GM18867 (cell line): ENCODE results near the gene DTYMK.
"Not testable (repeated sequence)": the region's sequence is repeated elsewhere in the genome, so short reads cannot be mapped to it uniquely, and the experiment has no call there.

Experiments
- ATAC-seq: cut with Tn5 transposase; IDR thresholded peaks from one replicate; pipeline ENCODE4 v1.9.1; 2021; ENCODE audit warnings: mild to moderate bottlenecking, moderate library complexity; ENCODE audit not compliant: unreplicated experiment

Gene DTYMK

DNA sequence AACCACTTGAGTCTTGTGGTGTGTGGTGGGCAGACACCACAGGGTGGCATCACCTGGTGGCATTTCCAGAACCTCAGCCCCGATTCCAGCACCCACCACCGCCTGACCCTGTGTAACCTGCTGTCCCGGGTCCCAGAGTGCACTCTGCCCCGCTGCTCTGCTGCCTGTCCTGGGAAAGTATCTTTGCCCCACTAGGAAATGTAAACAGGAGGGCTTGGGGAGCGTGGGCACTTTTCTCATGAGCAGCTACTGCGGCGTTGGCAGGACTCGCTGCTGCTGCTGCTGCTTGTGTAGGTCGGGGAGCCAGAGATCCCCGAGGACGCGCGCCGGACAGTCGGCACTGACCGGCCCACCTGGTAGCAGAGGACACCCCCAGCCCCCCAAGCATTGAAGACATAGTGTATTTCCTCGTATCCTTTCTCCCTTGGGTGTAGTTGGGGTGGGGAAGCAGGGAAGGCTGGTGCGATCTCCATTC is 13.4 kb downstream of the DTYMK start:
- no peak for ATAC-seq

DNA sequence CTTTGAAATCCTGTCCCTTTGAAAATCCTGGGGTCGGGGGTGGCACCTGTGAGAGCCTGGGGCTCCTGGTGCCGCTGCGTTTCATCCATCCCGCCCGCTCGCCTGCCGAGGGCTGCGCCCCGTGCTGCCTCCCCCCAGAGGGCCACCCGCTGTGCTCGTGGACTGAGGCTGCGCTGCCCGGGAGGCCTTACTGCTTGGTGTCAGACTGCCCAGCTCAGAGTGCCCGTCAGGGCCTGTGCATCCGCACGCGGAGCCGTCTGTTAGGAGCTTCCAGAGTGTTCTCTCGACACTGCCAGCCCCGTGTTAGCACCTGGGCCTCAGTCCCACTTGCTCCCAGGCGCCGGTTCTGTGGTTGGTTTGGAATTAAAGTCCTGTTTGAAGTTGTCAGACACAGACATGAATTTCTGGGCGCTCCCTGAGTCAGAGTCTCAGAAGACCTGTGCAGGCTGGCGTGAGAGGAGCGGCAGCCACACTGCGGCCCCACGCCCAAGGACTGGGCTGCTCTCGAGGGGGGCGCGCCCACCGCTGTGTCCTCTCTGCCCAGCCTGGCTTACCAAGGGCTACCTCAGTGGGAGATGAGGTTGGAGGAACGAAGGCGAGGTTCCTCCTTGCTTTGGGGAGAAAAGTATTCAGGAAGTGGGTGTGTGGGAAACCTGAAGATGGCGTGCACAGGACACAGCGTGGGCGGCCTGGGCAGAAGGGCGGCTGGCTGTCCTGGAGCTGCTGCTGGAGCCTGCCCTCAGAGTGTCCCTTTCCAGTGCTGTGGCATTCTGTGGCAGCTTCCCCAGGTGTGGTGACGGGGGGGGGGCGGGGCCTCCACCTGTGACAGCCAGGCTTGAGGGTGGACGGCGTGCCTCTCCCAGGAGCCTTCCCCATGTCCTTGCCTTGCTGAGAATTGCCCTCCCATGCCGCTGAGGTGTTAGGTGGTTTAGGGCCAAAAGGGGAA is 14.1 kb downstream of the DTYMK start:
- no peak for ATAC-seq

DNA sequence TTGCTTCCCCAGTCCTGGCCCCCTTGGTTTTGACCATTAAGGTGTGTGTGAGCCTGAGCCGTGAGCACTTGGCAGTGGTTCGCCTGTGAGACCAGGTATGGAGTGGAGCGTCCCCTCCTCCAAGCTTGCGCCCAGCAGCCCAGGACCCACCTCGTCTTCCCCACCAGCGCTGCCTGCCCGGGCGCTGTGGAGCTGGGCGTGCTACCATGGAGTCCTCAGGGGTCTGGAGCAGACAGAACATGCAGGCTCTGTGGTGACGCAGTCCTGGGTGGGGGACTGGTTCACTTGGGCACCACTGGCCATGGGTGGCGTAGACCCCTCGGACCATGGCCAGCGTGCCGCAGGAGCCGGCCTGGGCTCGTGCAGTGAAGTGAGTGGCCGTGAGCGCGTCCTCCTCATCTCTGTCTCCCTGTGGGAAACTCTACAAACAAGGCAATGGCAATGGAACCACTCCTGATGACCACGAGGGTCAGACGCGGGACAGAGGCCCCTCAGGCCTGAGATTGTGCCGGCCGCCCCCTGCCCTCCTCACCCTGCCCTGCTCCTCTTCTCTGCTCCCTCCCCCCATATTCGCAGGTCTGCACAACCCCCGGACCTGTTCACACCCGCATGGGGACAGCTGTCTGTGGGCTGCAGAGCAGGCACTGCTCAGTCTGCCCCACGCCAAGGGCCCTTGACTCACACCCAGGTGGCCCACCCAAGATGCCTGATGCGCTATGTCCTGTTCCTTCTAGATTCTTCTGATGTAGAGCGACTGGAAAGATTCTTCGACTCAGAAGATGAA is 15.0 kb downstream of the DTYMK start:
- ATAC-seq = no peak

DNA sequence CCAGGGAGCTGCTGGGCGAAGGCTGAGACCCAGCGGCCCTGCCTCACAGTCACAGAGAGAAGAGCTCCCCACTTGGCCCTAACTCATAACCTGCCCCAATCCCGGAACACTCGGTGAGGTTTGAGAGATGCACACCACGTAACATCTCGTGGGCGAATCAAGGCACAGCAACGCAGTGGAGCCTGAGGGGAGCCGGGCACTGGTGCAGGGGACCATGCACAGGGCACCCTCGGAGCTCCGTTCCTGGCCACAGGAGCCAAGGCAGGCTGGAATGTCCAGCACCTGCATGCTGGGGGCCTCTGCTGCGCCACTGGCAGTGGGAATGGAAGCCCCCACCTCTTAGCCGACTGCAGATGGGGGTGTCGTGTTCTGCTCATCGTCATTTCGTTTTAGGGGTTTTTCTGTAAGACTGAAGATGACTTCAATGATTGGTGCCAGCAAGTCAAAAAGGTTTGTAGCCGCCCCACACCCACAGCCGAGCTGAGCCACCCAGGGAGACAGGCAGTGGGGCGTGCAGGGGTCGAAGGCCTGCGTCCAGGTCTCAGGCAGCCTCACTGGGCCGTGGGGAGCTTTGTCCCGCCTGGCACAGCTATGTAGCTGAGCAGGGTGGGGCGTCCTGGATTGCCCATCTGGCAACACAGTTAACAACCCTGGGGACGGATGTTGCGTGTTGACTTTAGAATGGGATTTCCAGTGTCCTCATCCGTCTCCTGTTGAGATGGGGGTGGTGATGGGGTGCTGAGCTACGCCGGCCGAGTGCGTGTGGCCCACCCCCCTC is 16.1 kb downstream of the DTYMK start:
- no peak for ATAC-seq

DNA sequence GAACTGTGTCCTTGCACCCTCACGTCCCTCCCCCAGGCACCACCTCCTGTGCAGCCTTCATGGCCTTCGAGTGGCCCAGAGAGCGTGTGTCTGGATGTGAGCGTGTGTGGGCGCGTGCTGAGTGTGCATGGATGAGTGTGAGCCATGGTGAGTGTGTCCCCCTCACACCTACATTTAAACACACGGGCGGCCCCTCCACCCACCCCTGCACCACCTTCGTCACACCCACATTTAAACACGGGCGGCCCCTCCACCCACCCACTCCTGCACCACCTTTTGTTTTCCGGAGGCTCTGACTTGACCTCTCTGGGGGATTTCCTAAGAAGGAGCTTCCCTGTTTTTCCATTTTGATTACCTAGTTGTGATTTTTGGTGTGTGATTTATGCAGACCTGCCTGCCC is 17.8 kb downstream of the DTYMK start:
- no peak for ATAC-seq

DNA sequence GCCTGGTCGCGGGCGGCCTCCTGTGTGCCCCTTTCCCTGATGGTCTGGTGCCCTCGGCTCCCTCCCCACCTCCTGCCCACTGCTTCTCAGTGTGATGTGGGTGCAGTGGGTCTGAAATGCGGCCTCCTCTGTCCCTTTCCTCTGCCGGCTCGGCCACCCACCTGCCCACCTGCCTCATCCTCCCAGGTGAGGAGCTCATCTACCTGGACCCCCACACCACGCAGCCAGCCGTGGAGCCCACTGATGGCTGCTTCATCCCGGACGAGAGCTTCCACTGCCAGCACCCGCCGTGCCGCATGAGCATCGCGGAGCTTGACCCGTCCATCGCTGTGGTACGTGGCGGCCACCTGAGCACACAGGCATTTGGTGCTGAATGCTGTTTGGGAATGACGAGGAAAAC is 18.3 kb downstream of the DTYMK start:
- no peak for ATAC-seq

DNA sequence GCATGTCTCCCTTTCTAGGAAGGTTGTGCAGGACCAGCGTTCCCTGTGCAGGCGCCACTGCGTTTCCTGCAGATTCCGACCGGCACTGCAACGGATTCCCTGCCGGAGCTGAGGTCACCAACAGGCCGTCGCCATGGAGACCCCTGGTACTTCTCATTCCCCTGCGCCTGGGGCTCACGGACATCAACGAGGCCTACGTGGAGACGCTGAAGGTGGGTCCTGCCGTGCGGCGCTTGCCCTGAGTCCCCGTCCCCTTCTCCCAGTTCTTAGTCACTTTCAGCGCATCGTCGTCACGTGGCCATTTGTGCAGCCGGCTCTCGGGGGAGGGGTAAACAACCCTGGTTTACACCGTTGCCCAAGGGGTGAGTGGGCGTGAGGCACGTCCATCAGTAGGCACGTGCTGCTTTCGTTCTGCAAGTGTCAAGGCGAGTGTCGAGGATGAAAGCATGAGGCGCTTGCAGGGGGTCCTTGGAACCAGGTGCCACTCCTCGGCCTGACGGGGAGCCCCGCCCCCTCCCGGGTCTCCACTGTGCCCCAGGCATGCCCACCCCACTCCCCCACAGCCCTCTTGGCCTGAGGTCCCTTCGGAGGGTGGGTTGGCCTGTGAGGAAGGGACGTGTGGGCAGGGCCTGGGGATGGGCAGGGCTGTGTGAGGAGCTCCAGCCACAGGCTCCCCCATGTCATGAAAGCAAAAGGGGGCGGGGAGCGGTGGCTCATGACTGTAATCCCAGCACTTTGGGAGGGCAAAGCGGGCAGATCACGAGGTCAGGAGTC is 19.8 kb downstream of the DTYMK start:
- no peak for ATAC-seq

DNA sequence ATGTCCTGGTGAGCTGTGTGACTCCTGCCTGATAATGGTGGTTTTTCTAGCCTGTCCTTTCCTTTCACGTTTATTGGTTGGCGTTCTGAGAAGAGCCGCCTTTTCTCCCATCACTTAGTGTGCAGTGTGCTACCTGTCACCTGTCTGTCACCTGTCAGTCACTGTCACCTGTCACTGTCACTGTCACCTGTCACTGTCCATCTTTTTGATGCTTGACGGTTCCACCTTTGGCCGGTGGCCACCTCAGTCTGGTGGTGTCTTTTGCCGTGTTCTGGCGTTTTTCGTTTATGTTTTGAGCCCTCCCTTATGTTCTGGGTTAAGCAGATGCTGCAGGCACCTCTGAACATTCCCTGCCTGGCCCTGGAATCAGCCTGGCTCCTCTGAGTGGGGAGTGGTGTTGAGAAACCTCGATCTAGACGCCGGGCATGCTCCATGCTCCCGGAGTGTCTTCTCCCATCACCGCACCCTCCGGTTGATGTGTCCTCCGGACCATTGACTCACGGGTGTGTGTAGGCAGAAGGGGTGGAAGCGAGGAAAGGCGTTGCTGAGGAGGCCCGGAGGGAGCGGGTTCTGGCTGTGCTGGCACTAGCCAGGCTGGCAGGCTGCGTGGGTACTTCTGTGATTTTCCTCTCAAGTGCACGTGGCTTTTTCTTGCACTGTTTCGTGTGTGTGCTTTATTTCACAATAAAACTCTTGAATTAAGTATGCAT is 20.7 kb downstream of the DTYMK start:
- ATAC-seq = no peak

DNA sequence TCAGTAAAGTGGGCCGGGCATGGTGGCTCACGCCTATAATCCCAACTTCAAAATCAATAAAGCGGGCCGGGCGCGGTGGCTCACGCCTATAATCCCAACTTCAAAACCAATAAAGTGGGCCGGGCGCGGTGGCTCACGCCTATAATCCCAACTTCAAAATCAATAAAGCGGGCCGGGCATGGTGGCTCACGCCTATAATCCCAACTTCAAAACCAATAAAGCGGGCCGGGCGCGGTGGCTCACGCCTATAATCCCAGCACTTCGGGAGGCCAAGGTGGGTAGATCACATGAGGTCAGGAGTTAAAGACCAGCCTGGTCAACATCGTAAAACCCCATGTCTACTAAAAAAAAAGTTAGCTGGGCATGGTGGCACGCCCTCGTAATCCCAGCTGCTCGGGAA is 23.9 kb downstream of the DTYMK start:
- not testable (repeated sequence) for ATAC-seq

DNA sequence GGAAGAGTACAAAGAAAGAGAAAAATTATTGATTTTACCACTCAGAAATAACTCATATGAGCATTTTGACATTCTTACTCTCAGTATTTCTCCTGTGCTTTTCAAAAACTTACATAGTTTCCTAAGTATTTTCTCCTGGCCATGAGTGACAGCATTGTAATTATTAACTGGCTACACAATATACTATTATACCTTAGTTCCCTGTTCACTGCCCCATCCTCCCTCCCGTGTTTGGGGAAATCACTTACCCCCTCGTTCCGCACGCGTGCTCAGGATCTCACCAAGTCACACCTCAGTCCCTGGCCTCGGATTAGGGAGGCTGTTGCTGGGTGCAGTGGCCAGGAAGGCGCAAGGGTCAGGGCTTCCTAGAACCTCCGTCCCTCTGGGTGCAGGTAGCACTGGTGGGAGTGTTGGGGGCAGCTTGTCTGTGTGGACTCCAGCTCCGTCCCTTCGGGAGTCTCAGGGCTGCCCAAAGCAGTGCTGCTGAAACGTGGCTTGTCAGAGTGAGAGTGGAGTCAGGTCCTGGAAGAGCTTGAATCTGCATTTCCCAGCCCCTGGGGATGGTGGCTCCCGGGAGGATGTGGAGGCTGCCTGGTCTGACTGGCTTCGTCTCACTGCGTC is 25.9 kb downstream of the DTYMK start:
- ATAC-seq = no peak

DNA sequence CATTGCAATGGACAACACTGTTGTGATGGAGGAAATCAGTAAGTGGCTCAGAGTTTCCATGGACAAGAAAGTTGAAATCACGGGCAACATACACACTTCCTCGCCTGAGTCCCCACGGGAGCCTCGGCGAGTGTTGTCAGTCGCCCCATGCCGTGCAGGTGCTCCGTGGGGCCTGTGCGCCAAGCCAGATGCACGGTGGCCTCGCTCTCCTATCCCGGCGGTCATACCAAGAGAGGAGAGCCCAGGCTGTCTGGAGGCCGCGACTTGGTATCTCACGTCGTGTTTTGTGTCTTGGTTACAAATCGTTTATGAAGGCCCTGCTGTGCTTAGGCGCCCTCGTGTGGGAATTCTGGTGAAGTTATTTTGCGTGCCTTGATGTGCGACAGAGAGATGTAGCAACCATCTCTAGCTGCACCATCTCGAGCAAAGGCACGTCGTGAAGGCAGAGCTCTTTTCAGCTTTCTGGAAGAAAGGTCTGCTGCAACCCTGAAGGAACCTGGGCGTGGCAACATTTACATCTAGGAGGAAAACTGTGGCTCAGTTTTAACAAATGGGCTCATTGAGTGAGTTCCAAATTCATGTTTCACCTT is 27.4 kb downstream of the DTYMK start:
- no peak for ATAC-seq

DNA sequence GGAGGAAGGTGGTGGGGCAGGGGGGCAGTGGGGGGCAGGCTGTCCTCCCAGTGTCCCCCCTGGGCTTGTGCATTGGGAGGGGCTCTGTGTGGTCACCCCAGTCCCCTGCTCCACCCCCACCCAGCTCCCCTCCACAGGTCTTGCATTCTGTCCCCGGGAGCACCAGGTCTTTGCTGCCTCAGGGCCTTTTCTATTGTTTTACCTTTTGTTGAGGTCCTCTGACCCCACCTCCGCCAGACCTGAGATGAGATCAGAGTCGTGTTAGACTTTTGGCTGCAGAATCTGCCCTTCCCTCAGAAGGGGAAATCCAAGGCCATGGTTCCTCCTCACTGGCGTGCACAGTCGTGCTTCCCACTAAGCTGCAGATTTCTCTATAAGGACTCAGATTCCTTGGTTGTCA is 28.3 kb downstream of the DTYMK start:
- ATAC-seq = no peak

DNA sequence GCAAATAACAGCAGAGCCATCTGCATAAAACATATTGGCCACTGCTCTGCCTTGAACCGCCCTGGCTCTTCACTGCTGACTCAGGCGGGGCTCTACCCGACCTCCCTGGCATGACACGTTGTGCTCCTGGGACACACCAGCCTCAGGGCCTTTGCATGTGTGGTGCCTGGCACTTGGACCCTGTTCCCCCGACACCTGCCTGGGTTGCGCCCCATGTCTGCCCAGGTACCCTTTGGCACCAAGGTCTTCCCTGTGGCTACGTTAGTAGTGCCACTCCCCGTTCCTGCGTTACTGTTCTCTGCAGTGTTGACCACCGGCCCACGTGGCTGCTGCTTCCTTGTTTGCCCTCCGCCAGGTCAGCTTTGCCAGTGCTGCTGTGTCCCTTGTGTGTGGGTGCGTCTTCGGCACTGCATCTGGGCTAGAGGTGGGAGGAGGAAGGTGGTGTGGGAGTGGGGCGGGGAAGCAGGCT is 28.8 kb downstream of the DTYMK start:
- no peak for ATAC-seq

DNA sequence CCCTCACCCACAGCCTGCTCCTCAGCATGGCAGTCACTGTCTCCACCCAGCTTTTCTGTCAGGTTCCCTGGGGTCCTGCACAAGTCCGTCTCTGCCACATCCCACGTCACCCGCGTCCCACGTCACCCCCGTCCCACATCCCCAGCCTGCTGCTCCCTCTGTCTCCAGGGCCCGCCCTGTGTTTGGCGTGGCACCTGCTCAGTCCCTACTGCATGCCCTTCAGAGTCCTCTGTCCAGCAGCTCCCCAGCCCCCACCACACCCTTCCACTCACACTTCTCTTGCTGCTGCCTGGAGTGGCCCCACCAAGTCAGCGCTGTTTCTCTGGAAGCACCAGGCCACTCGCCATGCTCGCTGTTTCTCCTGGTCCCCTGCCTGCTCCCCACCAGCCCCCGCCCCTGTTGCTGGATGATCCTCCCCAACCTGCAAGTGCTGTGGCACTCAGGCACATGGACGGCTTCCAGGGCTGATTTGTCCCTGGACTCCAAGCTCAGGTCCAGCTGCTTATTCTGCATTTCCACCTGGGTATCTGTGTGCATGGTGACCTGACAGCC is 30.3 kb downstream of the DTYMK start:
- no peak for ATAC-seq

DNA sequence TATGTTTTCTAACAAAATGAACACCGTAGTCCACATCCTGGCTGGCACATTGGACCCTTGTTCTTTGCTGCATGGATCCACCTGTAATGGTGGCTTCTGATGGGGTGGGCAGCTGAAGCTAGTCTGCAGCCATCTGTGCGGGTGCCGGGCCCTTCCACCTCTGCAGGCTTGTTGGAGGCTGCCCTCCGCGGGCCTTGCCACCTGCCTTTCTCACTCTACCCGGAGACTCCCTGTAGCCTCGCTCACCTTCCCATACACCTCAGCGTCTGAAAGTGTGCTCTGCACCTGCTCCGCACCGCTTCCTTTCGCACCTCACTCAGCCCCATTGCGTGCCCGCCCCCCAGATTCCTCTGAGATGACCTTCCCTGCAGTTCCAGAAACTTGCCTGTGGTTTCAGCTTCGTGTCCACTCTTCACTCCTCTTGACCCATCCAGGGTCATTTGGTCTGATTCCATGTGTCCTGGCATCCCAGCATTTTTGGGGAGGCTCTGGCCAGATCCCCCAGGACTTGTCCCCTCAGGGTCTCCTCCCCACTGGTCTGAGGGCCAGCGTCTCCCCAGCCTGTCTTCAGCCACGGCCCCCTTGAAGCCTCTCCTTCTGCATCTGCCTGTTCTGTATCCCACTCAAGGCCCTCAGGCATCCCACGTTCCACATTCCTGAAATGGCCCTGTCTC is 31.0 kb downstream of the DTYMK start:
- ATAC-seq = no peak

DNA sequence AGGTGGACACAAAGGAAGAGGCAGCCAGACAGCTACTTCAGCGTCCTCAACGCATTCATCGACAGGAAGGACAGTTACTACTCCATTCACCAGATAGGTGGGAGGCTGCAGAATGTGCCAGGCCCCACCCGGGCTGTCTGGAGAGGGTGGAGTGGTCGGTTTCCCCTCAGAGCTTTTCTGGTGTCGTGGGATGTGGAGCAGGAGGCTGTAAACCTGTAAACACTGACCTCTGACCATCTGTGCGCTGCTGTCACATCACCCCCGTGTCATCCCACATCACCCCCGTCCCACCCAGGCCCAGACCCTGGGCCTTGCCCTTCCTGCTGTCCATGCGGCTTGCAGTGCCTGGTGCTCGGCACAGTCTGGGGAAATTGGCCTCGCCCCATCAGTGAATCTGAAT is 32.1 kb downstream of the DTYMK start:
- ATAC-seq = no peak

DNA sequence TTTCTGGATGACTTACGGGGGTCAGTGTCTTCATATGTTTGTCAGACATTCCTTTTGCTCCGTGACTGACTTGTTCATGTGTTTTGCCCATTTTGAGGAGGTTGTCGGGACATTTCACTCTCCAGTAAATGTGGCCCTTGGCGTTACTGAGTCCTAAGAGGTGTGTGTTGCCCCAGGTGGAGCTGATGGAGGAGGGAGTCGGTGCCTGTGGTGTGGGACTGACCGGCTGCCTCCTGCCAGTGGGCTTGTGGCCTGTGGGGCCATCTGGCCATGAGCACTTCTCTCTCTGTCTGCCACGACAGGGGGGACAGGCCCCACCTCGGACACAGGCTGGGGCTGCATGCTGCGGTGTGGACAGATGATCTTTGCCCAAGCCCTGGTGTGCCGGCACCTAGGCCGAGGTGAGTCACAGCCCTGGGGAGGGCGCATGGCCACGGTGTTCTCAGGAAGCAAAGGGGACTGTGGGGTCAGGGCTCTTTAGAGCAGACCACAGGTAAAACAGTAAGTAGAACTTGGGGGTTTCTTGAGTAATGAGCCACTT is 33.3 kb downstream of the DTYMK start:
- no peak for ATAC-seq

DNA sequence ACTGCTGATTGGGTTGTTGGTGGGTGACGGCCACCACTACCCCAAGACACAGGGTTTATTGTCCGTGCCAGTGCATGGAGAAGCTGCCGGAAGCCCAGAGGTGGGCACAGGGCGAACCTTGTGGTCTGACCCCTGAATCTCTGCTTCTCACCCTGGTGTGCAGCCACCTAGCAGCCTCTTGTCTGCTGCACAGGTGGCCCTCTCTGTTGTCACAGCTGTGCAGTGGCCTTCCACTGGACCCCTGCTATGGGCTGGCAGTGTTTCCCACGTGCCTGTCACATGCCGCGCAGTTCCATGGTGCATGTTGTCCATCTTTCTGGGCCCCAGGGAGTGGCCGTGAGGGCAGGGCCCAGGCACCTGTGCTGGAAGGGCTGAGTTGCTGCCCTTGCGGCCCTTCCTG is 33.9 kb downstream of the DTYMK start:
- no peak for ATAC-seq
